Measurements from ENCODE around the gene RBM17. TPM values are rescaled to one million over a fixed set of nuclear protein-coding genes. Genes with fewer than 3 reads are reported as not detected.

RBM17 gene
- total RNA-seq, 6 donors from 2014 or later, result 67.6 to 192 (median 84.8) TPM

DNA sequence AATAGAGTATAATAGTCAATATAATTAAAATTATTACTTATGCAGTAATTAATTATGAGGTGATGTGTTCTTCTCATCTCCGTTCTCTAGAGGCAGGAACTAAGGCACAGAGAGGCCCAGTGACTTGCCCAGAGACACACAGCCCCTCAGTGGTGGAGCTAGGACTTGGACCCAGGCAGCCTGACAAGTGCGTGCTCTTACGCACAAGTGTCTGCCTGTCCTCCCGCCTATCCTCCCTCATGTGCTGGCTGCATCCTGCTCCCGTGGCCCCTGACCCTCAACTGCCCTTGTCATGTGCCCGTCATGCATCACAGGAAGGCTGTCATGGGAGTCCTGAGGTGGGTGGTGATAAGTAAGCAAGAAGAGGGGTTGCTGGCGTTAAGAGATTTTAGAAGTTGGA, 41.0 kb upstream of the RBM17 start:
- Histone ChIP-seq H3K27ac (no peak overlapping the region), H3K4me3 (no peak overlapping the region), H3K9me3 (no peaks in the 10 kb centered on the region), H3K36me3 (no peaks in the 10 kb centered on the region), H3K4me1 (peaks cover 20 to 32% (median 28%) of the 10 kb centered on the region in 4 donors), H3K27me3 (no peaks in the 10 kb centered on the region)
- ATAC-seq (ENCODE audit: low FRiP score in 2 of 2) (no peak), DNase-seq (peak in 1 of 2 donors; percentile 22)
- 88% methylated on average over 4 to 7 of the region's 7 CpGs for WGBS, 2 donors
- TF ChIP-seq POLR2AphosphoS5 (IDR thresholded peaks at IDR 0.05) (no peak), EP300 (IDR thresholded peaks at IDR 0.05) (no peak), POLR2A (IDR thresholded peaks at IDR 0.05) (no peak)
- TF ChIP-seq, protein P1, sequence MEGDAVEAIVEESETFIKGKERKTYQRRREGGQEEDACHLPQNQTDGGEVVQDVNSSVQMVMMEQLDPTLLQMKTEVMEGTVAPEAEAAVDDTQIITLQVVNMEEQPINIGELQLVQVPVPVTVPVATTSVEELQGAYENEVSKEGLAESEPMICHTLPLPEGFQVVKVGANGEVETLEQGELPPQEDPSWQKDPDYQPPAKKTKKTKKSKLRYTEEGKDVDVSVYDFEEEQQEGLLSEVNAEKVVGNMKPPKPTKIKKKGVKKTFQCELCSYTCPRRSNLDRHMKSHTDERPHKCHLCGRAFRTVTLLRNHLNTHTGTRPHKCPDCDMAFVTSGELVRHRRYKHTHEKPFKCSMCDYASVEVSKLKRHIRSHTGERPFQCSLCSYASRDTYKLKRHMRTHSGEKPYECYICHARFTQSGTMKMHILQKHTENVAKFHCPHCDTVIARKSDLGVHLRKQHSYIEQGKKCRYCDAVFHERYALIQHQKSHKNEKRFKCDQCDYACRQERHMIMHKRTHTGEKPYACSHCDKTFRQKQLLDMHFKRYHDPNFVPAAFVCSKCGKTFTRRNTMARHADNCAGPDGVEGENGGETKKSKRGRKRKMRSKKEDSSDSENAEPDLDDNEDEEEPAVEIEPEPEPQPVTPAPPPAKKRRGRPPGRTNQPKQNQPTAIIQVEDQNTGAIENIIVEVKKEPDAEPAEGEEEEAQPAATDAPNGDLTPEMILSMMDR (IDR thresholded peaks at IDR 0.05), result no peak

GRCh38 chr10:6048281-6049030, 40.4 kb upstream of the RBM17 start:
- no peak for TF ChIP-seq POLR2A (IDR thresholded peaks at IDR 0.05)
- TF ChIP-seq POLR2AphosphoS5 (IDR thresholded peaks at IDR 0.05), result no peak
- TF ChIP-seq, protein P1 (IDR thresholded peaks at IDR 0.05), result no peak
- TF ChIP-seq EP300 (IDR thresholded peaks at IDR 0.05), result no peak
- Histone ChIP-seq H3K4me3 (no peak overlapping the region), H3K4me1 (peaks cover 23 to 38% (median 35%) of the 10 kb centered on the region in 4 donors), H3K9me3 (no peaks in the 10 kb centered on the region), H3K27me3 (no peaks in the 10 kb centered on the region), H3K27ac (peak overlapping the region in 2 of 4 donors; percentile 85 to 86), H3K36me3 (no peaks in the 10 kb centered on the region)
- 95 to 96% methylated on average over 7 of the region's 7 CpGs for WGBS, 2 donors
- DNase-seq, result no peak
- no peak for ATAC-seq (ENCODE audit: low FRiP score in 2 of 2)

DNA sequence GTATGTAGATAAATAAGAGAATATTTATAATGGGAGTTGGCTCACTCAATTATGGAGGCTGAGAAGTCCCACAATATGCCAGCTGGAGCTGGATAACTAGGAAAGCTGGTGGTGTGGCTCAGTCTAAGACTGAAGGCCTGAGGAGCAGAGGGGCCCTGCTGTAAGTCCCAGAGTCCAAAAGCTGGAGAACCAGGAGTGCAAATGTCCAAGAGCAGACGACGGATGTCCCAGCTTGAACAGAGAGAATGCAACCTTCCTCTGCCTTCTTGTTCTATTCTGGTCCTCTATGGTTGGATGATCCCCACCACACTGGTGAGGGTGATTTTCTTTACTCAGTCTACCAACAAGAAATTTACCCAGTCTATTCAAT, 39.8 kb upstream of the RBM17 start:
- H3K9me3 ChIP-seq, result no peaks in the 10 kb centered on the region

GRCh38 chr10:6050801-6051445, 37.9 kb upstream of the RBM17 start:
- TF ChIP-seq, protein P1 (IDR thresholded peaks at IDR 0.05), result peak in 3 of 6 experiments; percentile 11 to 44 (median 41)
- TF ChIP-seq POLR2AphosphoS5 (IDR thresholded peaks at IDR 0.05) (peak; percentile 26 to 69), POLR2A (IDR thresholded peaks at IDR 0.05) (peak in 1 of 4 donors; percentile 4), EP300 (IDR thresholded peaks at IDR 0.05) (peak in 2 of 4 donors; percentile 32 to 51)
- Histone ChIP-seq H3K4me3 (peak overlapping the region in 3 of 4 donors; percentile 24 to 48 (median 46)), H3K9me3 (no peaks in the 10 kb centered on the region), H3K36me3 (no peaks in the 10 kb centered on the region), H3K27me3 (no peaks in the 10 kb centered on the region), H3K4me1 (peaks cover 33 to 50% (median 47%) of the 10 kb centered on the region in 4 donors), H3K27ac (peak overlapping the region; percentile 73 to 86 (median 84))
- peak; percentile 58 to 72 for DNase-seq
- WGBS, 2 donors, result 6 to 16% methylated on average over 18 of the region's 18 CpGs
- peak; percentile 58 to 77 for ATAC-seq (ENCODE audit: low FRiP score in 2 of 2)

More for the DNA sequence above, 39.8 kb upstream of the RBM17 start:
- ATAC-seq (ENCODE audit: low FRiP score in 2 of 2) (no peak), DNase-seq (no peak)
- Histone ChIP-seq H3K27me3 (no peaks in the 10 kb centered on the region), H3K36me3 (no peaks in the 10 kb centered on the region), H3K27ac (peak overlapping the region in 2 of 4 donors; percentile 85 to 86), H3K4me1 (peaks cover 29 to 43% (median 40%) of the 10 kb centered on the region in 4 donors), H3K4me3 (no peak overlapping the region)
- TF ChIP-seq POLR2AphosphoS5 (IDR thresholded peaks at IDR 0.05) (no peak), POLR2A (IDR thresholded peaks at IDR 0.05) (no peak), EP300 (IDR thresholded peaks at IDR 0.05) (no peak)
- TF ChIP-seq, protein P1 (IDR thresholded peaks at IDR 0.05), result no peak
- WGBS, 2 donors, result 100% methylated on average over 2 of the region's 2 CpGs
